ENCODE measurements around the gene MAT2A.

DNA sequence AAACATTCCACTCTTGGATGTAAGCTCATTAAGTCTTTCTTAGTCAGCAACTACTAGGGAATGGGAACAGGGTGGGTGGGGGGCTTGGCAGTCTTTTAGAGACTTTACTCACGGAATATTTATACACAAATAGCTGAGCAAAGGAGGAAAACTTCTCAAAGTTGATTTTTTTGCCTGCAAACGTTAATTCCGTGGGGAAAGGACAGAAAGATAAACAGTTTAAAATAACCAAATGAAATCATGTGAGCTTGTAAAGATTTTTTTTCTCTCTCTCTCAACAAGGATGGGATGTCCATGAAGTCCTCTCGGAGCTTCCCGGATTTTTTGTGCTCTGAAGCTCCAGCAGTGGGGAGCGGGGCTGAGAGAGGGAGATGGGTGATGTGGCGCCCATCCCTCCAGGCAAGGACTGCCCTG is 32.2 kb upstream of the MAT2A start:
- TF ChIP-seq, protein P1, sequence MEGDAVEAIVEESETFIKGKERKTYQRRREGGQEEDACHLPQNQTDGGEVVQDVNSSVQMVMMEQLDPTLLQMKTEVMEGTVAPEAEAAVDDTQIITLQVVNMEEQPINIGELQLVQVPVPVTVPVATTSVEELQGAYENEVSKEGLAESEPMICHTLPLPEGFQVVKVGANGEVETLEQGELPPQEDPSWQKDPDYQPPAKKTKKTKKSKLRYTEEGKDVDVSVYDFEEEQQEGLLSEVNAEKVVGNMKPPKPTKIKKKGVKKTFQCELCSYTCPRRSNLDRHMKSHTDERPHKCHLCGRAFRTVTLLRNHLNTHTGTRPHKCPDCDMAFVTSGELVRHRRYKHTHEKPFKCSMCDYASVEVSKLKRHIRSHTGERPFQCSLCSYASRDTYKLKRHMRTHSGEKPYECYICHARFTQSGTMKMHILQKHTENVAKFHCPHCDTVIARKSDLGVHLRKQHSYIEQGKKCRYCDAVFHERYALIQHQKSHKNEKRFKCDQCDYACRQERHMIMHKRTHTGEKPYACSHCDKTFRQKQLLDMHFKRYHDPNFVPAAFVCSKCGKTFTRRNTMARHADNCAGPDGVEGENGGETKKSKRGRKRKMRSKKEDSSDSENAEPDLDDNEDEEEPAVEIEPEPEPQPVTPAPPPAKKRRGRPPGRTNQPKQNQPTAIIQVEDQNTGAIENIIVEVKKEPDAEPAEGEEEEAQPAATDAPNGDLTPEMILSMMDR (IDR thresholded peaks at IDR 0.05): no peak
- TF ChIP-seq EZH2 (IDR thresholded peaks at IDR 0.05; ENCODE audit: borderline replicate concordance, insufficient read depth, low read depth, low read length, poor library complexity, severe bottlenecking): no peak

Measured in B cell (primary cell).